GM12874 (cell line): ENCODE data around the gene PAGE2.

Source experiments
- CTCF ChIP-seq: IDR thresholded peaks from 2 replicates; pipeline ENCODE4 v1.5.1; 2011; ENCODE audit warnings: low read depth, mild to moderate bottlenecking, control low read depth, low read length, moderate library complexity; ENCODE audit not compliant: insufficient read depth

Gene PAGE2

GRCh38 chrX:55098691-55099090, 9.9 kb downstream of the PAGE2 start:
- no peak for TF ChIP-seq CTCF

- TF ChIP-seq CTCF, result no peak
These were observed 10.3 kb downstream of the PAGE2 start for GRCh38 chrX:55099162-55099561.

DNA sequence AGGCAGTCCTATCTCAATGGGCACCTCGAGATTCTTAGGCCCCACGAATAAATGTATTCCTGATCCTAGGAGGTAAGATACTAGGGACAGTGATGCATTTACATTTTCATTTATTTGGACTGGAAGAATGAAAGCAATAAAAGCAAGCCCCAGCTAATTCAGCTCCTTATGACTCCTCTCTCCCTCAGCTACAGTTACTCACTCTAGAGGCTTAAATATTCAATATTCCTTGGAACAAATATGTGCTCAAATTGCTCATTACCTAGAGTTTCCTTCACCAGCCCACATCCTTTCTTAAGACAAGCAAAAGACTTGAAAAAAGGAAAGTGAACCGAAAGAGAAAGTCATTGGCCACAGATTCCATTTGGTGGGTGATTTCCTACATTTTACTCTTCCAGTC, 13.9 kb downstream of the PAGE2 start:
- TF ChIP-seq CTCF, result no peak

GRCh38 chrX:55107262-55107661, 18.4 kb downstream of the PAGE2 start:
- no peak for TF ChIP-seq CTCF

GRCh38 chrX:55107911-55108310, 19.1 kb downstream of the PAGE2 start:
- no peak for TF ChIP-seq CTCF

GRCh38 chrX:55109306-55109705, 20.5 kb downstream of the PAGE2 start:
- TF ChIP-seq CTCF, result no peak

- TF ChIP-seq CTCF, result no peak
These were observed 22.9 kb downstream of the PAGE2 start for GRCh38 chrX:55111578-55112254.

- no peak for TF ChIP-seq CTCF
These were observed 29.8 kb downstream of the PAGE2 start for GRCh38 chrX:55118574-55118973.
